Psoas muscle (tissue), 8 donors: ENCODE measurements around the gene ARHGAP12. TPM values are rescaled to one million over a fixed set of nuclear protein-coding genes. Genes with fewer than 3 reads are reported as not detected.
"Not testable (repeated sequence)": the region's sequence is repeated elsewhere in the genome, so short reads cannot be mapped to it uniquely, and the experiment has no call there.

Source experiments
- ATAC-seq, 4 donors: fragments of 200-7000 bp; cut with Tn5 transposase; one replicate each; pipeline ENCODE4 v1.9.1; 2020; ENCODE audit warnings: moderate library complexity in 3 of 4, mild to moderate bottlenecking in 2 of 4
- DNase-seq, 2 donors: peaks; one replicate each; pipeline ENCODE4 v3.0.0-alpha.2; 2020
- H3K27ac ChIP-seq: fragments of 200-600 bp; one replicate; pipeline ENCODE4 v1.8.0; 2022
- H3K27me3 ChIP-seq, 3 donors: fragments of 200-600 bp in 1 of 3; one replicate each; pipeline versions ENCODE4 v1.6.1 to v1.8.0; 2013 to 2022; ENCODE audit warnings: low read length in 2 of 3, mild to moderate bottlenecking in 2 of 3, moderate library complexity in 1 of 3; ENCODE audit not compliant: insufficient read depth in 3 of 3
- H3K36me3 ChIP-seq, 2 donors: fragments of 200-600 bp in 1 of 2; one replicate each; pipeline versions ENCODE4 v1.6.1 to v1.8.0; 2013 to 2022; ENCODE audit warnings: low read depth in 1 of 2, mild to moderate bottlenecking in 1 of 2, moderate library complexity in 1 of 2; ENCODE audit not compliant: insufficient read depth in 1 of 2
- H3K4me1 ChIP-seq: fragments of 200-600 bp; one replicate; pipeline ENCODE4 v1.8.0; 2022
- H3K4me3 ChIP-seq: fragments of 200-600 bp; one replicate; pipeline ENCODE4 v1.8.0; 2022; ENCODE audit warnings: mild to moderate bottlenecking
- H3K9me3 ChIP-seq: fragments of 200-600 bp; one replicate; pipeline ENCODE4 v1.8.0; 2022
- WGBS, 3 donors: extraction: QIAGEN DNeasy Blood & Tissue Kit; methylation state at CpG; one replicate each; pipeline versions ENCODE4 v1.1.6 to v1.1.7; 2013; 5-methylcytosine and 5-hydroxymethylcytosine counted together
- intact Hi-C, 2 donors: fragments of 100-400 bp; cut with DNase I; formaldehyde crosslinking; loops; one replicate each; pipeline versions ENCODE4 v1.11.0 to v1.14.2; 2022
- polyA plus RNA-seq, 3 donors: library from polyadenylated mRNA; stranded (reverse); fragments of 200-250 nt; gene quantifications; one replicate each; pipeline ENCODE4 v1.2.3, GENCODE V29; 2013
- total RNA-seq, 4 donors: library from RNA; stranded (reverse); fragmentation: NEBNext Ultra II Directional in 2 of 4; extraction: Animal tissue kit (Norgen Biotek cat#: 25700) in 2 of 4; gene quantifications; one replicate each; pipeline versions ENCODE4 v1.2.1 to v1.2.4, GENCODE V29; 2021 to 2023
- TF ChIP-seq, protein P1 (sequence below): fragments of 200-600 bp; IDR thresholded peaks from one replicate; pipeline ENCODE4 v1.8.0; 2022; ENCODE audit warnings: antibody characterized with exemption
- donor health status: healthy with polysubstance abuse.
- donor health status: DM: no; HTN: no; CAD: no; lungs with moderate emphysema.
- donor health status: Bipolar disorder and iron deficiency.
- donor health status: healthy.
- donor health status: DM: yes; HTN: yes; CAD: no.
- donor health status: DM: no; HTN: no; CAD: no.
- donor health status: DM: no; HTN: no; CAD: no.
- donor health status: DM: yes; HTN: yes; CAD: no.

The ARHGAP12 gene
- total and polyA plus RNA-seq, 7 donors = 8.2 to 18.2 (median 11.8) TPM

DNA sequence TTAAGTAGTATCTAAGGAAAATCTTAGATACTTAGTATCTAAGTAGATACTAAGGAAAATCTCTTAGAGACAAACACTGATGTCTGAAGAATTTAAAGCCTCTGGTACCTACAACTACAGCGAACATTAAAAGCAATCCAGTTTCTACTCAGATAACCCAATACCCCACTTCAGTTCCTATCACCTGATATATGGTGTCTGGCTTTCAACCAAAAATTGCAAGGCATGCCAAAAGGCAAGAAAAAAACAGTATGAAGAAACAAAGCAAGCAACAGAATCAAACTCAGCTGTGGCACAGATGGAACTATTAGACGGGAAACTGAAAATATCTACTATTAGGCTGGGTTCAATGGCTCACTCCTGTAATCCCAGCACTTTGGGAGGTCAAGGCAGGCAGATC, 31.1 kb downstream of the ARHGAP12 start:
- Histone ChIP-seq H3K36me3 (no peaks in the 10 kb centered on the region), H3K27me3 (no peaks in the 10 kb centered on the region), H3K4me1 (peaks cover 15% of the 10 kb centered on the region), H3K9me3 (peaks cover 4% of the 10 kb centered on the region), H3K4me3 (no peak overlapping the region), H3K27ac (no peak overlapping the region)
- 31 to 68% (median 44%) methylated on average over 2 of the region's 2 CpGs for WGBS, 3 donors
- intact Hi-C loops = no loop called here
- ATAC-seq (no peak), DNase-seq (no peak)
- TF ChIP-seq, protein P1, sequence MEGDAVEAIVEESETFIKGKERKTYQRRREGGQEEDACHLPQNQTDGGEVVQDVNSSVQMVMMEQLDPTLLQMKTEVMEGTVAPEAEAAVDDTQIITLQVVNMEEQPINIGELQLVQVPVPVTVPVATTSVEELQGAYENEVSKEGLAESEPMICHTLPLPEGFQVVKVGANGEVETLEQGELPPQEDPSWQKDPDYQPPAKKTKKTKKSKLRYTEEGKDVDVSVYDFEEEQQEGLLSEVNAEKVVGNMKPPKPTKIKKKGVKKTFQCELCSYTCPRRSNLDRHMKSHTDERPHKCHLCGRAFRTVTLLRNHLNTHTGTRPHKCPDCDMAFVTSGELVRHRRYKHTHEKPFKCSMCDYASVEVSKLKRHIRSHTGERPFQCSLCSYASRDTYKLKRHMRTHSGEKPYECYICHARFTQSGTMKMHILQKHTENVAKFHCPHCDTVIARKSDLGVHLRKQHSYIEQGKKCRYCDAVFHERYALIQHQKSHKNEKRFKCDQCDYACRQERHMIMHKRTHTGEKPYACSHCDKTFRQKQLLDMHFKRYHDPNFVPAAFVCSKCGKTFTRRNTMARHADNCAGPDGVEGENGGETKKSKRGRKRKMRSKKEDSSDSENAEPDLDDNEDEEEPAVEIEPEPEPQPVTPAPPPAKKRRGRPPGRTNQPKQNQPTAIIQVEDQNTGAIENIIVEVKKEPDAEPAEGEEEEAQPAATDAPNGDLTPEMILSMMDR = no peak

DNA sequence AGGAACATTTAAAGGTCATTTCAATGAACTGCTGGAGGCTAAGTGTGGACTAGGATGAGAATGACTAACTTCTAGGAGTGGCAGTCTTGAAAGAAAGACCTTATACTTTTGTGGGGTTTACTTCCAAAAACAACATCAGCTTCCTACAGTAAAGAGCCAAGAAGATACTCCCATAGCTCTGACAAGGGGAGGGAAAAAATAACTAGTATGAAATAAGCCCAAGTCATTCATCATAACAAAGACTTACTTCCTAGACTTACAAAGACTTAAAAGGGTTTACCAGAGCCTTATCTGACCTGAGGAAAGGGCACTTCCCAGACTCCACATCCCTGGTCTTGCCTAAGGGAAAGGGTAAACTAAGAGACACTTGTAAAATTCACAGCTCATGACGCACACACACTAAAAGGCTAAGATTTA, 31.7 kb downstream of the ARHGAP12 start:
- TF ChIP-seq, protein P1 = no peak
- Histone ChIP-seq H3K27me3 (no peaks in the 10 kb centered on the region), H3K36me3 (no peaks in the 10 kb centered on the region), H3K9me3 (peaks cover 4% of the 10 kb centered on the region), H3K27ac (no peak overlapping the region), H3K4me1 (peaks cover 15% of the 10 kb centered on the region), H3K4me3 (no peak overlapping the region)
- ATAC-seq = no peak
- intact Hi-C loops = no loop called here
- 86 to 100% (median 91%) methylated on average over 1 of the region's 1 CpG for WGBS, 3 donors
- no peak for DNase-seq

DNA sequence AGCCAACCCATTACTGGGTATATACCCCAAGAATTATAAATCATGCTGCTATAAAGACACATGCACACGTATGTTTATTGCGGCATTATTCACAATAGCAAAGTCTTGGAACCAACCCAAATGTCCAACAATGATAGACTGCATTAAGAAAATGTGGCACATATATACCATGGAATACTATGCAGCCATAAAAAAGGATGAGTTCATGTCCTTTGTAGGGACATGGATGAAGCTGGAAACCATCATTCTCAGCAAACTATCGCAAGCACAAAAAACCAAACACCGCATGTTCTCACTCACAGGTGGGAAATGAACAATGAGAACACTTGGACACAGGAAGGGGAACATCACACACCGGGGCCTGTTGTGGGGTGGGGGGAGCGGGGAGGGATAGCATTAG, 32.9 kb downstream of the ARHGAP12 start:
- DNase-seq, H3K27ac ChIP-seq, H3K9me3 ChIP-seq, H3K36me3 ChIP-seq, ATAC-seq, H3K27me3 ChIP-seq, H3K4me3 ChIP-seq, intact Hi-C loops: not testable (repeated sequence)
- 96% methylated on average over 4 to 6 of the region's 6 CpGs for WGBS, 3 donors
- peaks cover 15% of the 10 kb centered on the region for H3K4me1 ChIP-seq

DNA sequence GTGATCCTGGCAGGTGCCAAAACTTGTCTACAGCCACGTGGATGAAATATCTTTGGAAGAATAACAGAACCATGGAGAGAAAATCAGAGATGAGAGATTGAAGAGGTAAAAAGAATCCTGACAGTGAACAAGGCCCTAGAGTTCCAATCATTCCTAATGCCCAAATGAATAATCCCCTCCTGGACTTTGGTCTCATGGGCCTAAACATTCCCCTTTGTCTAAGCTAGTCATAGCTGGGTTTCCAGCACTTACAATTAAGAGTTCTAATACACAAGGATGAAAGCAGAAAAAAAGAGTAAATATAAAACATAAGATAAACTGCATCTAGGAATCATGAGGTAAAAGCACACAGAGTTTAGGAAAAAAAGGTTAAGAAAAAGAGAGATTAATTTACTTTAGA, 40.2 kb downstream of the ARHGAP12 start:
- intact Hi-C loops = no loop called here
- Histone ChIP-seq H3K27ac (no peak overlapping the region), H3K27me3 (no peaks in the 10 kb centered on the region), H3K9me3 (no peaks in the 10 kb centered on the region), H3K4me3 (no peak overlapping the region), H3K4me1 (peaks cover 27% of the 10 kb centered on the region), H3K36me3 (no peaks in the 10 kb centered on the region)
- TF ChIP-seq, protein P1 = no peak
- 17 to 25% (median 20%) methylated on average over 1 of the region's 1 CpG for WGBS, 3 donors
- ATAC-seq (no peak), DNase-seq (no peak)

DNA sequence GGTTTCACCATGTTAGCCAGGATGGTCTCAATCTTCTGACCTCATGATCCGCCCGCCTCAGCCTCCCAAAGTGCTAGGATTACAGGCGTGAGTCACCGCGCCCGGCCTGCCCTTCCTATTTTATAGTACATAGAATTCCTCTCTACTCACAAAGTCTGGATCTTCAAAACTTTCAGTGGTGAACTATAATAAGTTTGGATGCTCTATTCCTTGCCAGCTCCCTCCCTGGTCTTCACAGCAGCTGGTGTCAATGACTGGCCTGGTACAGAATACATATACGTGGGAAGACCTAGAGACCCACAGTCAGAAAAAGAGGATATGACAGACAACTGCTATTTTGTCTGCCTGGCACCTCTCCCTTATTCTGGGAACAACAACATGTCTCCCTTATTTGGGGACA, 40.8 kb downstream of the ARHGAP12 start:
- DNase-seq (no peak), ATAC-seq (no peak)
- TF ChIP-seq, protein P1 = no peak
- Histone ChIP-seq H3K4me1 (peaks cover 27% of the 10 kb centered on the region), H3K4me3 (no peak overlapping the region), H3K27me3 (no peaks in the 10 kb centered on the region), H3K36me3 (no peaks in the 10 kb centered on the region), H3K9me3 (no peaks in the 10 kb centered on the region), H3K27ac (no peak overlapping the region)
- WGBS, 3 donors = 92 to 99% (median 94%) methylated on average over 7 of the region's 7 CpGs
- intact Hi-C loops = loop anchor here in 1 of 2 donors (1.0 kb wide), 1 partner anchor 16 kb away; no protein-coding TSS in a partner anchor
